Measurements from ENCODE around the gene PMPCA. TPM values are rescaled to one million over a fixed set of nuclear protein-coding genes. Genes with fewer than 3 reads are reported as not detected.

Gene PMPCA
- total RNA-seq, 4 donors from 2014 or later, result 22.8 to 43.9 (median 35.0) TPM

GRCh38 chr9:136431782-136432350, 21.4 kb downstream of the PMPCA start:
- 88% methylated on average over 8 of the region's 36 CpGs for WGBS
- TF ChIP-seq POLR2AphosphoS5 (IDR thresholded peaks at IDR 0.05), result no peak
- no peak for TF ChIP-seq EP300 (IDR thresholded peaks at IDR 0.05)
- no peak for TF ChIP-seq POLR2A (IDR thresholded peaks at IDR 0.05; ENCODE audit: low read depth)
- TF ChIP-seq CTCF (IDR thresholded peaks at IDR 0.05), result no peak
- H3K4me1 ChIP-seq, result peaks cover 7 to 24% (median 11%) of the 10 kb centered on the region in 4 donors
- H3K27me3 ChIP-seq, result no peaks in the 10 kb centered on the region
- no peak for DNase-seq (ENCODE audit: extremely low spot score)
- H3K9me3 ChIP-seq, result no peaks in the 10 kb centered on the region
- no peak overlapping the region for H3K4me3 ChIP-seq
- H3K36me3 ChIP-seq, result peaks cover 17 to 81% (median 74%) of the 10 kb centered on the region in 4 donors
- intact Hi-C loops (cut with DNase I), result no loop called here
- no peak overlapping the region for H3K27ac ChIP-seq (replicated peaks in 1 of 4)

- H3K4me3 ChIP-seq, result no peak overlapping the region
- no peaks in the 10 kb centered on the region for H3K27me3 ChIP-seq
- H3K27ac ChIP-seq (replicated peaks in 1 of 4), result no peak overlapping the region
- no peak for DNase-seq (ENCODE audit: extremely low spot score)
- peaks cover 14 to 32% (median 18%) of the 10 kb centered on the region in 4 donors for H3K4me1 ChIP-seq
- H3K9me3 ChIP-seq, result no peaks in the 10 kb centered on the region
- WGBS, result 95% methylated on average over 20 of the region's 26 CpGs
- intact Hi-C loops (cut with DNase I), result no loop called here
- no peak for TF ChIP-seq POLR2A (IDR thresholded peaks at IDR 0.05; ENCODE audit: low read depth)
- TF ChIP-seq POLR2AphosphoS5 (IDR thresholded peaks at IDR 0.05), result no peak
- no peak for TF ChIP-seq CTCF (IDR thresholded peaks at IDR 0.05)
- no peak for TF ChIP-seq EP300 (IDR thresholded peaks at IDR 0.05)
- peaks cover 17 to 84% (median 70%) of the 10 kb centered on the region in 4 donors for H3K36me3 ChIP-seq
Observed at GRCh38 chr9:136432591-136432990, 22.1 kb downstream of the PMPCA start.

GRCh38 chr9:136433043-136433715, 22.7 kb downstream of the PMPCA start:
- TF ChIP-seq CTCF (IDR thresholded peaks at IDR 0.05) (no peak), POLR2AphosphoS5 (IDR thresholded peaks at IDR 0.05) (no peak), POLR2A (IDR thresholded peaks at IDR 0.05; ENCODE audit: low read depth) (no peak), EP300 (IDR thresholded peaks at IDR 0.05) (no peak)
- peaks cover 20 to 37% (median 24%) of the 10 kb centered on the region in 4 donors for H3K4me1 ChIP-seq
- WGBS, result 90% methylated on average over 27 of the region's 36 CpGs
- no peak for DNase-seq (ENCODE audit: extremely low spot score)
- H3K9me3 ChIP-seq, result no peaks in the 10 kb centered on the region
- peaks cover 17 to 82% (median 69%) of the 10 kb centered on the region in 4 donors for H3K36me3 ChIP-seq
- H3K27me3 ChIP-seq, result no peaks in the 10 kb centered on the region
- H3K27ac ChIP-seq (replicated peaks in 1 of 4), result no peak overlapping the region
- intact Hi-C loops (cut with DNase I), result no loop called here
- H3K4me3 ChIP-seq, result no peak overlapping the region

- no peaks in the 10 kb centered on the region for H3K27me3 ChIP-seq
- no peak overlapping the region for H3K27ac ChIP-seq (replicated peaks in 1 of 4)
- no peak overlapping the region for H3K4me3 ChIP-seq
- TF ChIP-seq CTCF (IDR thresholded peaks at IDR 0.05), result no peak
- TF ChIP-seq POLR2A (IDR thresholded peaks at IDR 0.05; ENCODE audit: low read depth), result no peak
- no peak for TF ChIP-seq EP300 (IDR thresholded peaks at IDR 0.05)
- TF ChIP-seq POLR2AphosphoS5 (IDR thresholded peaks at IDR 0.05), result no peak
- H3K4me1 ChIP-seq, result peaks cover 26 to 46% (median 32%) of the 10 kb centered on the region in 4 donors
- 81% methylated on average over 26 of the region's 37 CpGs for WGBS
- intact Hi-C loops (cut with DNase I), result no loop called here
- no peaks in the 10 kb centered on the region for H3K9me3 ChIP-seq
- no peak for DNase-seq (ENCODE audit: extremely low spot score)
- H3K36me3 ChIP-seq, result peaks cover 15 to 75% (median 62%) of the 10 kb centered on the region in 4 donors
Observed at GRCh38 chr9:136433849-136434579, 23.6 kb downstream of the PMPCA start.

Measured in esophagus muscularis mucosa (tissue), 4 donors.